ENCODE measurements around the gene ROS1. TPM values are rescaled to one million over a fixed set of nuclear protein-coding genes. Genes with fewer than 3 reads are reported as not detected.
"Not testable (repeated sequence)": the region's sequence is repeated elsewhere in the genome, so short reads cannot be mapped to it uniquely, and the experiment has no call there.

The ROS1 gene
- total RNA-seq, 1 experiment from 2014 or later, result not detected

GRCh38 chr6:117275205-117275604 is 150.5 kb downstream of the ROS1 start:
- DNase-seq (ENCODE audit: low spot score), result no peak
- in situ Hi-C loops (cut with HindIII; ENCODE audit: low sequenced_read_pairs), result no loop called here

GRCh38 chr6:117272891-117273290 is 152.9 kb downstream of the ROS1 start:
- in situ Hi-C loops (cut with HindIII; ENCODE audit: low sequenced_read_pairs), result no loop called here

GRCh38 chr6:117272032-117272866 is 153.5 kb downstream of the ROS1 start:
- DNase-seq (ENCODE audit: low spot score), result no peak

More at GRCh38 chr6:117272891-117273290, 152.9 kb downstream of the ROS1 start:
- DNase-seq (ENCODE audit: low spot score), result no peak

GRCh38 chr6:117270843-117271507 is 154.8 kb downstream of the ROS1 start:
- no peak for DNase-seq (ENCODE audit: low spot score)
- in situ Hi-C loops (cut with HindIII; ENCODE audit: low sequenced_read_pairs), result no loop called here

More at GRCh38 chr6:117272032-117272866, 153.5 kb downstream of the ROS1 start:
- in situ Hi-C loops (cut with HindIII; ENCODE audit: low sequenced_read_pairs), result no loop called here

- in situ Hi-C loops (cut with HindIII; ENCODE audit: low sequenced_read_pairs), result no loop called here
- no peak for DNase-seq (ENCODE audit: low spot score)
These were observed 155.5 kb downstream of the ROS1 start for GRCh38 chr6:117270055-117270842.

- in situ Hi-C loops (cut with HindIII; ENCODE audit: low sequenced_read_pairs), result no loop called here
These were observed 156.1 kb downstream of the ROS1 start for GRCh38 chr6:117269638-117270054.

GRCh38 chr6:117268924-117269323 is 156.8 kb downstream of the ROS1 start:
- in situ Hi-C loops (cut with HindIII; ENCODE audit: low sequenced_read_pairs), result no loop called here
- DNase-seq (ENCODE audit: low spot score), result no peak

More at GRCh38 chr6:117269638-117270054, 156.1 kb downstream of the ROS1 start:
- DNase-seq (ENCODE audit: low spot score), result no peak

- in situ Hi-C loops (cut with HindIII; ENCODE audit: low sequenced_read_pairs), result no loop called here
- no peak for DNase-seq (ENCODE audit: low spot score)
These were observed 157.8 kb downstream of the ROS1 start for GRCh38 chr6:117267766-117268534.

GRCh38 chr6:117267054-117267347 is 158.7 kb downstream of the ROS1 start:
- in situ Hi-C loops (cut with HindIII; ENCODE audit: low sequenced_read_pairs), result no loop called here
- no peak for DNase-seq (ENCODE audit: low spot score)

DNA sequence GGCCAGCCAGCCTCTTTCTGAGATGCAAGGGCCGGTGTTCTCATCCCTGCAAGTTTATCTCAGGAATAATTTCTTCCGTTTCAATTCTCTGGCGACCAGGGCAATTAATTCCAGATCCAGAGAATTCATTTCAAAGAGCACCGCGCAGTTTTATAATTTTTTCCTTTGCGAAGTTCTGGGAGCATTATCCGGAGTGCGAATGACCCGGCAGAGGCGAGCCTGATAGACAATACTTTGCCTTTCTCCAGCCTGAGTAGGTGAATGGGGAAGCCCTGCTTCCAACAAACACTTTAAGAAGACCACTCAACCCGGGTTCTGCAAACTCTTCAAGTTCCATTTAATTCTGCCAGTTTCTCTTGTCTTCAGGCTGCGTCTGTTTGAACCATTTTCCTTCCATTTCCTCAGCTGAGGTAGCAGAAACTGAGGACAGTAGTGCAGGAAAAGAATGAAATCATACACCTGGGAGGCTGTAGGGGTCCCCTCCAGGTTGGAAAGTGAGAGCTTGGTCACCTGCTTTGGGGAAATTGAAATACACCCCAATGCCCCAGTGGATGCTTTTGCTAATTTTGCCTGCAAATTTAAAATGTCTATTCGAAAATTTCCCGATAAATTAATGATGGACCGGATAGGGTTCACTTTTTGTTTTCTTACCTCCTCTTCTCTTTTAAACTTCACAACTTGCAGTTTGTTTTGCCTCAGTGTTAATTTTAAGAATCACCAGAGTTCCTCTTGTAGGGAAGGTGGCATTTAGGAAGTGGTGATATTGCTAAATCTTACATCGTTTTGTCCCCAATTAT is 159.3 kb downstream of the ROS1 start:
- in situ Hi-C loops (cut with HindIII; ENCODE audit: low sequenced_read_pairs), result no loop called here
- no peak for DNase-seq (ENCODE audit: low spot score)

- no peak for DNase-seq (ENCODE audit: low spot score)
- in situ Hi-C loops (cut with HindIII; ENCODE audit: low sequenced_read_pairs), result no loop called here
These were observed 160.1 kb downstream of the ROS1 start, which contains the start of gene VGLL2 for GRCh38 chr6:117265410-117266256. VGLL2 (plus strand) TSS chr6:117265558; CDS start chr6:117265764, 206 bp downstream.

GRCh38 chr6:117264692-117265409 is 160.9 kb downstream of the ROS1 start:
- DNase-seq (ENCODE audit: low spot score), result no peak
- in situ Hi-C loops (cut with HindIII; ENCODE audit: low sequenced_read_pairs), result no loop called here

DNA sequence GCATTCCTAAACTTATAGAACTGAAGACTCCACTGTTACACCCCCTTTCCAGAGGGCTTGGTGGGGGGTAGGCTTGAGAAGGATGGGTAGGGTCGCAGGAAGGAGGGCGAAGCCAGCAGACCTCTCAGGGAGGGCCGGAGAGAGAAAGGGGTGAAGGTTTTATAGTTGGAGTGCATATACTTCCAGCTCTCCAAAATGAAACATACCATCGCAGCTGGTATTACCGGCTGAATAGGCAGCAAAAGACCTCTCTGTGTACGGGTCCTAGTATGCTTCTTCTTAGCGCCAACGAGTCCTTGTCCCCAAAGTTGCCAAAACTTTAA is 161.4 kb downstream of the ROS1 start:
- in situ Hi-C loops (cut with HindIII; ENCODE audit: low sequenced_read_pairs), result no loop called here
- no peak for DNase-seq (ENCODE audit: low spot score)

DNA sequence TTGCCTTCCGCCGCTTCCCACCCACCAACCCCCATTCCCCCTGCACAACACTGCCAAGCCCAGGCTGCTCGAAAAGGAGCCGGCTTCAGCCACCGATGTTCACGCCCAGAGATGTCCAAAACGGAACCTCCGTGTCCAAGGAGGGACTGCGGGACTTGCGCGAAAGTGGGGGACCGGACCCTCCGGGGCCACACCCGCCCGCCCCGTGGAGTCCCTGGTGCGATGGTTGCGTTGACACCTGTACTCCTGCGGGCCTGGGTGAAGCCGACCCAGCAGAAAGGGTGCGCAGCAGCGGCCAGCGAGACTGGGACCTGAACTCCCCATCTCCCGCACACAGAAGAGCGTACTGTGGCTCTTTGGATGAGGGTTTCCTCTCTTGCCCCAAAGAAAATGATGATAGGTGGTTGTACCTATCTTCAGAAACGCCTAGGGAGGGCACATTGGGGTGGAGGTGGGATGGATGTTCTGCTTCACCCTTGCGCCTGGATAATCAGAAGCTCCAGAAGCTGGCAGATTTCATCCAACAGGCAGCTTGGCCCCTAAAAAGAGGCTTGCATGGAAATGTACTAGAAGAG is 162.3 kb downstream of the ROS1 start:
- DNase-seq (ENCODE audit: low spot score), result no peak
- in situ Hi-C loops (cut with HindIII; ENCODE audit: low sequenced_read_pairs), result no loop called here

DNA sequence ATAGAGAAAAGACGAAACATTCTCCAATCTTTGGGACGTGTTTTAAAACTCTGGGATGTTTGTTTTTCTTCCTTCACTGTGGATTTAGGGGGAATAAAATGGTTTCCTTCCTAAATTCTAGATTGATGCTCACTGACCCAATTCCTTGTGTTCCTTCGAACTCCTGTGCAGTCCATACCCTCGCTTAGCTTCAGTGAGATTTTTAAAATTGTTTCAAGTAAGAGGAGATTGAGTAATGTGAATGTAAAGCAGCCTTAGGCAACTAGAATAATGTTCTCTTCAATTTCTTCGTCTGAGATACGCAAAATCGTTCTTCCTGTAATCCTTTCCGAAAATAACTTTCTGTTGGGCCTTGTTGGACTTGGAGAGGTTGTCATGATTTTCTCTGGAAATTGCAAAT is 162.9 kb downstream of the ROS1 start:
- no peak for DNase-seq (ENCODE audit: low spot score)
- in situ Hi-C loops (cut with HindIII; ENCODE audit: low sequenced_read_pairs), result no loop called here

DNA sequence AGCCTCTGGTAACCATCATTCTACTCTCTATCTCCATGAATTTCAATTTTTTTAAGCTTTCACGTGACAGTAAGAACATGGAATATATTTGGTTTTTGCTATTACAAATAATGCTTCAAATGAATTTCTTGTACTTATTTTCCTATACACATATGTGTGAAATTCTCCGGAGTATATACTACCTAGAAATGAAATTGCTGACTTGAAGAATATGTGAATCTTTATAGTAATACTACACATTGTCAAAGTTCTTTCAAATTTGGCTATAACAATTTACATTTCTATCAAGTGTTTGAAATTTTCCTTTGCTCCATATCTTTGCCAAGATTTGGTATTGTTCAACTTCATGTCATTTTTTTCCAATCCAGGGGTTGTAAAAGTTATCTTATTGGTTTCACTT is 172.0 kb downstream of the ROS1 start:
- in situ Hi-C loops (cut with HindIII; ENCODE audit: low sequenced_read_pairs), result no loop called here
- DNase-seq (ENCODE audit: low spot score), result no peak

DNA sequence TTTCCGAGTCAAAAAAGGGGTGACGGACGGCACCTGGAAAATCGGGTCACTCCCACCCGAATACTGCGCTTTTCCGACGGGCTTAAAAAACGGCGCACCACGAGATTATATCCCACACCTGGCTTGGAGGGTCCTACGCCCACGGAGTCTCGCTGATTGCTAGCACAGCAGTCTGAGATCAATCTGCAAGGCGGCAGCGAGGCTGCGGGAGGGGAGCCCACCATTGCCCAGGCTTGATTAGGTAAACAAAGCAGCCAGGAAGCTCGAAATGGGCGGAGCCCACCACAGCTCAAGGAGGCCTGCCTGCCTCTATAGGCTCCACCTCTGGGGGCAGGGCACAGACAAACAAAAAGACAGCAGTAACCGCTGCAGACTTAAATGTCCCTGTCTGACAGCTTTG is 180.8 kb downstream of the ROS1 start:
- in situ Hi-C loops (cut with HindIII; ENCODE audit: low sequenced_read_pairs); DNase-seq (ENCODE audit: low spot score): not testable (repeated sequence)

Data from G401 (cell line).